ENCODE measurements around the gene EIF3D. TPM values are rescaled to one million over a fixed set of nuclear protein-coding genes. Genes with fewer than 3 reads are reported as not detected.

The EIF3D gene
- total and polyA plus RNA-seq, 2 of the 8 experiments (the other 6 are each of a cell fraction or from before 2014, with no cell fraction given), result 195 to 408 TPM

- TF ChIP-seq MAX (IDR thresholded peaks at IDR 0.05) (peak; percentile 90), SAP30 (IDR thresholded peaks at IDR 0.05; ENCODE audit: insufficient read depth, insufficient replicate concordance, low read length) (no peak), RBBP5 (IDR thresholded peaks at IDR 0.05; ENCODE audit: borderline replicate concordance, low read depth, low read length) (peak; percentile 88), YY1 (IDR thresholded peaks at IDR 0.05; ENCODE audit: low read depth, low read length) (peak; percentile 34; the same call in 1 of the 2 replicates), POLR2A (IDR thresholded peaks at IDR 0.05; ENCODE audit: control extremely low read depth in 1 of 2, low read depth in 2 of 2, low read length in 2 of 2) (peak; percentile 48 to 89), HDAC2 (IDR thresholded peaks at IDR 0.05; ENCODE audit: borderline replicate concordance in 1 of 2, low read depth in 2 of 2, low read length in 2 of 2) (0 out of 4 replicates have a peak, but pooled peaks of 1 of the 2 experiments have one; percentile 55), CHD1 (IDR thresholded peaks at IDR 0.05; ENCODE audit: low read depth, low read length) (no peak), EZH2 (IDR thresholded peaks at IDR 0.05; ENCODE audit: low read depth, low read length, severe bottlenecking) (no peak), TBP (IDR thresholded peaks at IDR 0.05; ENCODE audit: low read depth, low read length) (peak; percentile 86), PHF8 (conservative IDR thresholded peaks at IDR 0.05; ENCODE audit: low read depth, low read length) (peak; percentile 88), CEBPB (IDR thresholded peaks at IDR 0.05; ENCODE audit: low read depth, low read length) (peak; percentile 15; the same call in 1 of the 2 replicates), FOSL1 (IDR thresholded peaks at IDR 0.05; ENCODE audit: insufficient read depth, low read depth, low read length) (no peak), MAFK (IDR thresholded peaks at IDR 0.05; ENCODE audit: low read depth, low read length) (no peak), SIN3A (conservative IDR thresholded peaks at IDR 0.05 in 1 of 2, IDR thresholded peaks at IDR 0.05 in 1 of 2; ENCODE audit: low read depth in 1 of 2, low read length in 2 of 2) (peak in 1 of 2 experiments; percentile 85; a peak in 2 of 4 replicates), TAF1 (IDR thresholded peaks at IDR 0.05; ENCODE audit: low read depth, low read length) (peak; percentile 92), BRCA1 (IDR thresholded peaks at IDR 0.05; ENCODE audit: low read depth, low read length) (no peak), E2F6 (IDR thresholded peaks at IDR 0.05) (peak; percentile 70), KDM4A (IDR thresholded peaks at IDR 0.05; ENCODE audit: low read depth, low read length, severe bottlenecking) (peak; percentile 9), POLR2AphosphoS5 (IDR thresholded peaks at IDR 0.05; ENCODE audit: low read depth, low read length) (peak; percentile 84), GABPA (IDR thresholded peaks at IDR 0.05; ENCODE audit: borderline replicate concordance, insufficient read depth, low read length) (peak; percentile 57; the same call in 1 of the 2 replicates), TAF7 (optimal IDR thresholded peaks at IDR 0.05; ENCODE audit: borderline replicate concordance, low read depth, low read length) (peak; percentile 82), GTF2F1 (IDR thresholded peaks at IDR 0.05; ENCODE audit: borderline replicate concordance, low read depth, low read length) (no peak)
Measured at GRCh38 chr22:36528795-36529751, at the start of gene EIF3D (continued).
